HepG2 (cell line): ENCODE data around the gene YIPF1. TPM values are rescaled to one million over a fixed set of nuclear protein-coding genes. Genes with fewer than 3 reads are reported as not detected.

Source experiments
- CHCHD3 ChIP-seq: sonication (generic); formaldehyde crosslinking; IDR thresholded peaks from 2 replicates; pipeline ENCODE4 v1.8.0; 2022; ENCODE audit warnings: mild to moderate bottlenecking, missing genetic modification reagents, moderate library complexity
- FOXO1 ChIP-seq: sonication (generic); formaldehyde crosslinking; IDR thresholded peaks from 2 replicates; pipeline ENCODE4 v1.4.0; 2020; ENCODE audit warnings: missing genetic modification reagents
- PCBP2 ChIP-seq: fragments of 200-400 bp; formaldehyde crosslinking; optimal IDR thresholded peaks from 2 replicates; pipeline ENCODE3; 2018; ENCODE audit warnings: low read length, low read depth; ENCODE audit not compliant: poor library complexity, severe bottlenecking
- RAD51 ChIP-seq: fragments of 450-650 bp; IDR thresholded peaks from 2 replicates; pipeline ENCODE4 v1.6.1; 2016; ENCODE audit warnings: borderline replicate concordance
- SIX1 ChIP-seq: sonication (generic); formaldehyde crosslinking; IDR thresholded peaks from 2 replicates; pipeline ENCODE4 v1.4.0; 2020; ENCODE audit warnings: missing genetic modification reagents, borderline replicate concordance
- SNAI1 ChIP-seq: sonication (generic); formaldehyde crosslinking; IDR thresholded peaks from 2 replicates; pipeline ENCODE4 v1.5.0; 2020; ENCODE audit warnings: mild to moderate bottlenecking, missing genetic modification reagents, borderline replicate concordance
- SP140L ChIP-seq: sonication (generic); formaldehyde crosslinking; IDR thresholded peaks from 2 replicates; pipeline ENCODE4 v1.4.0; 2020; ENCODE audit warnings: missing genetic modification reagents, borderline replicate concordance
- SRSF1 ChIP-seq: fragments of 200-400 bp; formaldehyde crosslinking; optimal IDR thresholded peaks from 2 replicates; pipeline ENCODE3; 2017; ENCODE audit warnings: mild to moderate bottlenecking, low read depth, low read length, moderate library complexity
- SUZ12 ChIP-seq: fragments of 150-350 bp; IDR thresholded peaks from 2 replicates; pipeline ENCODE4 v1.6.1; 2014; ENCODE audit warnings: low read depth, low read length
- SYNCRIP ChIP-seq: fragments of 200-400 bp; formaldehyde crosslinking; IDR thresholded peaks from 2 replicates; pipeline ENCODE4 v1.6.1; 2018; ENCODE audit warnings: mild to moderate bottlenecking, low read depth, low read length; ENCODE audit not compliant: insufficient read depth
- TAF1 ChIP-seq: sonication (generic); formaldehyde crosslinking; IDR thresholded peaks from 2 replicates; pipeline ENCODE4 v1.4.0; 2020; ENCODE audit warnings: missing genetic modification reagents
- ZBTB42 ChIP-seq: sonication (generic); formaldehyde crosslinking; IDR thresholded peaks from 2 replicates; pipeline ENCODE4 v1.5.0; 2020; ENCODE audit warnings: mild to moderate bottlenecking, missing genetic modification reagents
- ZNF205 ChIP-seq: IDR thresholded peaks from 2 replicates; pipeline ENCODE4 v1.6.1; 2018; ENCODE audit warnings: missing biosample characterization, missing genetic modification reagents
- ZNF335 ChIP-seq: sonication (generic); formaldehyde crosslinking; IDR thresholded peaks from 2 replicates; pipeline ENCODE4 v1.4.0; 2020; ENCODE audit warnings: missing genetic modification reagents
- ZNF451 ChIP-seq: sonication (generic); formaldehyde crosslinking; IDR thresholded peaks from 2 replicates; pipeline ENCODE4 v1.5.0; 2020; ENCODE audit warnings: mild to moderate bottlenecking, missing genetic modification reagents
- ZNF550 ChIP-seq: sonication (generic); formaldehyde crosslinking; IDR thresholded peaks from 2 replicates; pipeline ENCODE4 v1.4.0; 2020; ENCODE audit warnings: mild to moderate bottlenecking, missing genetic modification reagents, borderline replicate concordance
- ZNF567 ChIP-seq: sonication (generic); formaldehyde crosslinking; IDR thresholded peaks from 2 replicates; pipeline ENCODE4 v1.8.1; 2023; ENCODE audit warnings: mild to moderate bottlenecking, missing genetic modification reagents, borderline replicate concordance
- polyA plus RNA-seq, 8 experiments: library from polyadenylated mRNA; depleted of rRNA in 3 of 8; stranded (reverse) in 7 of 8; unstranded in 1 of 8; fragments of >200 nt; fragmentation: Illumina TruSeq in 4 of 8; extraction: Trizol in 4 of 8; gene quantifications; 2 replicates each; pipeline versions ENCODE4 v1.2.1 to v1.2.3, GENCODE V29; 2011 to 2016; ENCODE audit warnings: low read depth in 4 of 8, missing spikeins in 1 of 8, mixed read lengths in 1 of 8; ENCODE audit not compliant: insufficient read depth in 1 of 8
- total RNA-seq, 5 experiments: library from RNA; depleted of rRNA; stranded (reverse); fragments of >200 nt; fragmentation: Illumina TruSeq; extraction: Trizol; gene quantifications; 2 replicates each; pipeline ENCODE4 v1.2.3, GENCODE V29; 2016; ENCODE audit warnings: low read depth in 1 of 5
- TF ChIP-seq, protein P1 (sequence below): sonication (generic); formaldehyde crosslinking; IDR thresholded peaks from 2 replicates; pipeline ENCODE4 v1.5.1; 2020; ENCODE audit warnings: mild to moderate bottlenecking, missing genetic modification reagents, moderate library complexity
- TF ChIP-seq, protein P2 (sequence below): IDR thresholded peaks from 2 replicates; pipeline ENCODE4 v1.6.1; 2016
- TF ChIP-seq, protein P3 (sequence below): sonication (generic); formaldehyde crosslinking; IDR thresholded peaks from 2 replicates; pipeline ENCODE4 v1.9.0; 2021; ENCODE audit warnings: missing genetic modification reagents, borderline replicate concordance
- TF ChIP-seq, protein P4 (sequence below): sonication (generic); formaldehyde crosslinking; IDR thresholded peaks from 2 replicates; pipeline ENCODE4 v1.4.0; 2020; ENCODE audit warnings: mild to moderate bottlenecking, missing genetic modification reagents
- TF ChIP-seq, protein P5 (sequence below): IDR thresholded peaks from 2 replicates; pipeline ENCODE4 v1.6.1; 2016
- TF ChIP-seq, protein P6 (sequence below): sonication (generic); formaldehyde crosslinking; IDR thresholded peaks from 2 replicates; pipeline ENCODE4 v1.4.0; 2020; ENCODE audit warnings: low read depth, mild to moderate bottlenecking, missing genetic modification reagents

YIPF1 gene
- total and polyA plus RNA-seq, 2 of the 13 experiments (the other 11 are each of a cell fraction or from before 2014, with no cell fraction given) = 21.1 to 31.9 TPM

DNA sequence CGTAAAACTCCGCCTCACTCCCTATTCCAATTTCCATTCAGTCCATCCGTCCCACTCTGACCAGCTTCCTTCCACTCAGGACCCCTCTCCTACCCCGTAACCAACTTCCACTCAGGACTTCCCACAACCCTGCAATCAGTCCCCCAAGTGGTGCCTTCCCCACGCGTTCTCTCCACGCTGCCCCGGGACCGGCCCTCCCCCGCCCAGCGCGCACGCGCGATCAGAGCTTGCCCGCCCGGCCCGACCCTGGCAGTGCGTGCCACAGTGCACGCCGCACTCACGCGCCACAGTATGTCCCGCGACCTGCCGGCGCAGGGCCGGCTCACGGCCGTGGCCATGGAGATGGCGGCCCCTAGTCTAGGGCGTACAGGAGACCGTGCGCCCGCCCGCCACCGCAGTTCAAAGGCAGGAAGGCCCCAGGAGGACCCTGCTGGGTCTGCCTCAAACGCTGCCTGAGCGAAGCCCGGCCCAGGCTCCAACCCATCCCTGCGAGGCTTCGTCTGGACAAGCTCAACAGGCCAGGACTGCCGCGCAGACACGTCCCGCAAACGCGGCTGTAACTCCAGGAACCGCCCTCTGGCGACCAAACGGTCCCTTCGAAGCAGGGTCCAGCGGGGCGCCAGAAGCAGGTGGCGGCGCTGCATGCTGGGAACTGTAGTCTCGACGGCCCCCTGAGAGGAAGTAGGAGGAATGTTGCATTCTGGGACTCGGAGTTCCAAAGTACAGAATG, 51.5 kb downstream of the YIPF1 start, which contains the start of gene NDC1 (continued):
- TF ChIP-seq, protein P1, sequence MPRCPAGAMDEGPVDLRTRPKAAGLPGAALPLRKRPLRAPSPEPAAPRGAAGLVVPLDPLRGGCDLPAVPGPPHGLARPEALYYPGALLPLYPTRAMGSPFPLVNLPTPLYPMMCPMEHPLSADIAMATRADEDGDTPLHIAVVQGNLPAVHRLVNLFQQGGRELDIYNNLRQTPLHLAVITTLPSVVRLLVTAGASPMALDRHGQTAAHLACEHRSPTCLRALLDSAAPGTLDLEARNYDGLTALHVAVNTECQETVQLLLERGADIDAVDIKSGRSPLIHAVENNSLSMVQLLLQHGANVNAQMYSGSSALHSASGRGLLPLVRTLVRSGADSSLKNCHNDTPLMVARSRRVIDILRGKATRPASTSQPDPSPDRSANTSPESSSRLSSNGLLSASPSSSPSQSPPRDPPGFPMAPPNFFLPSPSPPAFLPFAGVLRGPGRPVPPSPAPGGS (CRISPR knock-in tag) = peak; percentile 40; the same call in 1 of the 2 replicates
- TF ChIP-seq SIX1 (CRISPR knock-in tag) (no peak; the same call in none of the 2 replicates), SRSF1 (peak; percentile 66), RAD51 (no peak), PCBP2 (no peak), ZNF567 (CRISPR knock-in tag) (peak; percentile 93), ZBTB42 (CRISPR knock-in tag) (peak; percentile 80; the same call in 1 of the 2 replicates), CHCHD3 (CRISPR knock-in tag) (peak; percentile 80), SP140L (CRISPR knock-in tag) (0 out of 2 replicates have a peak, but pooled peaks have one; percentile 30), ZNF205 (CRISPR knock-in tag) (peak; percentile 81; the same call in 1 of the 2 replicates), ZNF550 (CRISPR knock-in tag) (no peak; the same call in 1 of the 2 replicates), ZNF335 (CRISPR knock-in tag) (peak; percentile 100), SUZ12 (peak; percentile 94; the same call in 1 of the 2 replicates), ZNF451 (CRISPR knock-in tag) (peak; percentile 95), TAF1 (peak; percentile 88), FOXO1 (CRISPR knock-in tag) (no peak; the same call in none of the 2 replicates), SYNCRIP (no peak), SNAI1 (CRISPR knock-in tag) (no peak; the same call in 1 of the 2 replicates)
- TF ChIP-seq, protein P2, sequence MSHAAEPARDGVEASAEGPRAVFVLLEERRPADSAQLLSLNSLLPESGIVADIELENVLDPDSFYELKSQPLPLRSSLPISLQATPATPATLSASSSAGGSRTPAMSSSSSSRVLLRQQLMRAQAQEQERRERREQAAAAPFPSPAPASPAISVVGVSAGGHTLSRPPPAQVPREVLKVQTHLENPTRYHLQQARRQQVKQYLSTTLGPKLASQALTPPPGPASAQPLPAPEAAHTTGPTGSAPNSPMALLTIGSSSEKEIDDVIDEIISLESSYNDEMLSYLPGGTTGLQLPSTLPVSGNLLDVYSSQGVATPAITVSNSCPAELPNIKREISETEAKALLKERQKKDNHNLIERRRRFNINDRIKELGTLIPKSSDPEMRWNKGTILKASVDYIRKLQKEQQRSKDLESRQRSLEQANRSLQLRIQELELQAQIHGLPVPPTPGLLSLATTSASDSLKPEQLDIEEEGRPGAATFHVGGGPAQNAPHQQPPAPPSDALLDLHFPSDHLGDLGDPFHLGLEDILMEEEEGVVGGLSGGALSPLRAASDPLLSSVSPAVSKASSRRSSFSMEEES (CRISPR knock-in tag) = peak; percentile 49; the same call in 1 of the 2 replicates
- TF ChIP-seq, protein P3, sequence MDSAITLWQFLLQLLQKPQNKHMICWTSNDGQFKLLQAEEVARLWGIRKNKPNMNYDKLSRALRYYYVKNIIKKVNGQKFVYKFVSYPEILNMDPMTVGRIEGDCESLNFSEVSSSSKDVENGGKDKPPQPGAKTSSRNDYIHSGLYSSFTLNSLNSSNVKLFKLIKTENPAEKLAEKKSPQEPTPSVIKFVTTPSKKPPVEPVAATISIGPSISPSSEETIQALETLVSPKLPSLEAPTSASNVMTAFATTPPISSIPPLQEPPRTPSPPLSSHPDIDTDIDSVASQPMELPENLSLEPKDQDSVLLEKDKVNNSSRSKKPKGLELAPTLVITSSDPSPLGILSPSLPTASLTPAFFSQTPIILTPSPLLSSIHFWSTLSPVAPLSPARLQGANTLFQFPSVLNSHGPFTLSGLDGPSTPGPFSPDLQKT = no peak; the same call in 1 of the 2 replicates
- TF ChIP-seq, protein P4, sequence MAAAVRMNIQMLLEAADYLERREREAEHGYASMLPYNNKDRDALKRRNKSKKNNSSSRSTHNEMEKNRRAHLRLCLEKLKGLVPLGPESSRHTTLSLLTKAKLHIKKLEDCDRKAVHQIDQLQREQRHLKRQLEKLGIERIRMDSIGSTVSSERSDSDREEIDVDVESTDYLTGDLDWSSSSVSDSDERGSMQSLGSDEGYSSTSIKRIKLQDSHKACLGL (CRISPR knock-in tag) = peak; percentile 86
- TF ChIP-seq, protein P5, sequence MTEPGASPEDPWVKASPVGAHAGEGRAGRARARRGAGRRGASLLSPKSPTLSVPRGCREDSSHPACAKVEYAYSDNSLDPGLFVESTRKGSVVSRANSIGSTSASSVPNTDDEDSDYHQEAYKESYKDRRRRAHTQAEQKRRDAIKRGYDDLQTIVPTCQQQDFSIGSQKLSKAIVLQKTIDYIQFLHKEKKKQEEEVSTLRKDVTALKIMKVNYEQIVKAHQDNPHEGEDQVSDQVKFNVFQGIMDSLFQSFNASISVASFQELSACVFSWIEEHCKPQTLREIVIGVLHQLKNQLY = peak; percentile 72
- TF ChIP-seq, protein P6, sequence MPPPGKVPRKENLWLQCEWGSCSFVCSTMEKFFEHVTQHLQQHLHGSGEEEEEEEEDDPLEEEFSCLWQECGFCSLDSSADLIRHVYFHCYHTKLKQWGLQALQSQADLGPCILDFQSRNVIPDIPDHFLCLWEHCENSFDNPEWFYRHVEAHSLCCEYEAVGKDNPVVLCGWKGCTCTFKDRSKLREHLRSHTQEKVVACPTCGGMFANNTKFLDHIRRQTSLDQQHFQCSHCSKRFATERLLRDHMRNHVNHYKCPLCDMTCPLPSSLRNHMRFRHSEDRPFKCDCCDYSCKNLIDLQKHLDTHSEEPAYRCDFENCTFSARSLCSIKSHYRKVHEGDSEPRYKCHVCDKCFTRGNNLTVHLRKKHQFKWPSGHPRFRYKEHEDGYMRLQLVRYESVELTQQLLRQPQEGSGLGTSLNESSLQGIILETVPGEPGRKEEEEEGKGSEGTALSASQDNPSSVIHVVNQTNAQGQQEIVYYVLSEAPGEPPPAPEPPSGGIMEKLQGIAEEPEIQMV (CRISPR knock-in tag) = peak; percentile 69; the same call in 1 of the 2 replicates
